Astrocyte of the cerebellum (primary cell): Measurements from ENCODE around the gene NSG1.
"Not testable (repeated sequence)": the region's sequence is repeated elsewhere in the genome, so short reads cannot be mapped to it uniquely, and the experiment has no call there.

Source experiments
- DNase-seq: peaks from one replicate; pipeline ENCODE4 v3.0.0-alpha.2; 2011; ENCODE audit warnings: low read depth
- H3K4me3 ChIP-seq: 2 replicates; pipeline ENCODE4 v1.5.1; 2011; ENCODE audit warnings: mild to moderate bottlenecking, low read depth, low read length, moderate library complexity
- CTCF ChIP-seq: IDR thresholded peaks from 2 replicates; pipeline ENCODE4 v1.5.1; 2012; ENCODE audit warnings: low read length, low read depth, moderate library complexity, mild to moderate bottlenecking; ENCODE audit errors: missing control alignments
- in situ Hi-C: cut with HindIII; loops from 2 replicates; pipeline ENCODE4 v1.10.0; 2017; ENCODE audit warnings: low sequenced_read_pairs

The NSG1 gene

GRCh38 chr4:4459181-4459580 is 72.3 kb downstream of the NSG1 start:
- in situ Hi-C loops = no loop called here
- H3K4me3 ChIP-seq = no peak overlapping the region
- no peak for DNase-seq
- no peak for TF ChIP-seq CTCF

GRCh38 chr4:4460759-4461158 is 73.9 kb downstream of the NSG1 start:
- TF ChIP-seq CTCF = no peak
- no peak for DNase-seq
- in situ Hi-C loops = no loop called here
- no peak overlapping the region for H3K4me3 ChIP-seq

- DNase-seq = no peak
- H3K4me3 ChIP-seq = no peak overlapping the region
- no peak for TF ChIP-seq CTCF
- in situ Hi-C loops = no loop called here
Observed at GRCh38 chr4:4461178-4461577, 74.3 kb downstream of the NSG1 start.

- DNase-seq = no peak
- in situ Hi-C loops = no loop called here
- no peak overlapping the region for H3K4me3 ChIP-seq
Observed at GRCh38 chr4:4461850-4462249, 74.9 kb downstream of the NSG1 start.

GRCh38 chr4:4462970-4463369 is 76.1 kb downstream of the NSG1 start:
- H3K4me3 ChIP-seq = no peak overlapping the region
- in situ Hi-C loops = no loop called here
- DNase-seq = no peak
- no peak for TF ChIP-seq CTCF

More at GRCh38 chr4:4461850-4462249, 74.9 kb downstream of the NSG1 start:
- TF ChIP-seq CTCF = no peak

- in situ Hi-C loops, H3K4me3 ChIP-seq: not testable (repeated sequence)
Observed at GRCh38 chr4:4465238-4465637, 78.3 kb downstream of the NSG1 start.

More at GRCh38 chr4:4465238-4465637, 78.3 kb downstream of the NSG1 start:
- not testable (repeated sequence) for DNase-seq
